ENCODE measurements around the gene TNPO3. TPM values are rescaled to one million over a fixed set of nuclear protein-coding genes. Genes with fewer than 3 reads are reported as not detected.
"Not testable (repeated sequence)": the region's sequence is repeated elsewhere in the genome, so short reads cannot be mapped to it uniquely, and the experiment has no call there.

Gene TNPO3
- total RNA-seq, 4 donors from 2014 or later, result 30.8 to 43.4 (median 34.4) TPM

DNA sequence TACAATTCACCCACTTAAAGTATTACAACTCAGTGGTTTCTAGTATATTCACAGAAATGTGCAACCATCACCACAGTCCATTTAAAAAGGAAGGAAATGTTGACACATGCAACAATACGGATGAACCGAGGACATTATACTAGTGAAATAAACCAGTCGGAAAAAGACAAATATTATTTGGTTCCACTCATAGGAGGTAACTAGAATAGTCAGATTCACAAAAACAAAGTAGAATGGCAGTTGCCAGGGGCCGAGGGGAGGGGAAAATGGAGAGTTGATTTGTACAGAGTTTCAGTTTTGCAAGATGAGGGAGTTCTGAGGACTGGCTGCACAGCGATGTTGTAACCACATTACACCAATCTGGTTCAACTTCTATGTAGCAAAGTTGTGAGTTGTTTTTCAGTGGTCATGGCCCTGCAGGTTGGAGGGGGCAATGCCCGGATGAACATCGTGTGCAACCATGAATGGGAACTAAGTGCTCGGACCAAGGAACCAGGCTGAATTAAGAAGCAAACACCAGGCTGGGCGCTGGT lies 17.6 kb upstream of the TNPO3 start:
- H3K27me3 ChIP-seq, result no peaks in the 10 kb centered on the region
- no peaks in the 10 kb centered on the region for H3K9me3 ChIP-seq
- no peak for TF ChIP-seq CTCF (IDR thresholded peaks at IDR 0.05)
- TF ChIP-seq POLR2AphosphoS5 (IDR thresholded peaks at IDR 0.05), result no peak
- no peak for TF ChIP-seq EP300 (IDR thresholded peaks at IDR 0.05)
- no peak for TF ChIP-seq POLR2A (IDR thresholded peaks at IDR 0.05)
- DNase-seq (ENCODE audit: low spot score in 2 of 2), result no peak
- no peaks in the 10 kb centered on the region for H3K4me1 ChIP-seq
- no peak overlapping the region for H3K4me3 ChIP-seq
- no peak overlapping the region for H3K27ac ChIP-seq
- H3K36me3 ChIP-seq, result no peaks in the 10 kb centered on the region
- WGBS, result 82% methylated on average over 9 of the region's 9 CpGs

GRCh38 chr7:129069021-129069420 lies 14.1 kb upstream of the TNPO3 start:
- H3K4me1 ChIP-seq, result no peaks in the 10 kb centered on the region
- no peak overlapping the region for H3K4me3 ChIP-seq
- H3K27me3 ChIP-seq, result no peaks in the 10 kb centered on the region
- no peak for DNase-seq (ENCODE audit: low spot score in 2 of 2)
- TF ChIP-seq CTCF (IDR thresholded peaks at IDR 0.05) (no peak), EP300 (IDR thresholded peaks at IDR 0.05) (no peak), POLR2AphosphoS5 (IDR thresholded peaks at IDR 0.05) (no peak), POLR2A (IDR thresholded peaks at IDR 0.05) (no peak)
- no peaks in the 10 kb centered on the region for H3K9me3 ChIP-seq
- no peak overlapping the region for H3K27ac ChIP-seq
- 79% methylated on average over 5 of the region's 5 CpGs for WGBS
- no peaks in the 10 kb centered on the region for H3K36me3 ChIP-seq

GRCh38 chr7:129067943-129068548 lies 13.1 kb upstream of the TNPO3 start:
- Histone ChIP-seq H3K4me1 (no peaks in the 10 kb centered on the region), H3K27me3 (no peaks in the 10 kb centered on the region), H3K36me3 (no peaks in the 10 kb centered on the region), H3K27ac (no peak overlapping the region), H3K4me3 (no peak overlapping the region), H3K9me3 (no peaks in the 10 kb centered on the region)
- no peak for DNase-seq (ENCODE audit: low spot score in 2 of 2)
- 94% methylated on average over 5 of the region's 5 CpGs for WGBS
- no peak for TF ChIP-seq EP300 (IDR thresholded peaks at IDR 0.05)
- TF ChIP-seq POLR2AphosphoS5 (IDR thresholded peaks at IDR 0.05), result no peak
- TF ChIP-seq POLR2A (IDR thresholded peaks at IDR 0.05), result no peak
- no peak for TF ChIP-seq CTCF (IDR thresholded peaks at IDR 0.05)

DNA sequence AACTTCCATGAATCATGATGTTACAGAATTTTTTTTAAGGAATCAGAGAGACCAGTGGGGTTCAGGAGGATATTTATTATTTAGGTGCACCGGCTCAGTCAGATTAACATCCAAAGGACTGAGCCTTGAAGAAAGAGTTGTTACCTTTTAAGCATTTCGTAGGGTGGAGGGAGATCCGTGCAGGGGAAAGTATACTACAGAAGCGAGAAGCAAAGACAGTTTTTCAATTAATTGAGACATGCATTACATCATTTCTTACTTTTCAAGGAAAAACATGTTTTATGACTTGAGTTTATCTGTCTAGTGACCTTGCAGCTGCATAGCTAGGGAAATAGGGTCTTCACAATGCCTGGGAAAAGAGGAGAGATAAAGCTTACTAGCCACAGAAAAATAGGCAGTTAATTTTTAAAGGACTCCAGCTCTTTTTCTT lies 12.2 kb upstream of the TNPO3 start:
- not testable (repeated sequence) for H3K27ac ChIP-seq; H3K36me3 ChIP-seq; H3K4me1 ChIP-seq; H3K27me3 ChIP-seq; DNase-seq (ENCODE audit: low spot score in 2 of 2); H3K9me3 ChIP-seq; H3K4me3 ChIP-seq
- WGBS, result 49% methylated on average over 4 of the region's 4 CpGs

DNA sequence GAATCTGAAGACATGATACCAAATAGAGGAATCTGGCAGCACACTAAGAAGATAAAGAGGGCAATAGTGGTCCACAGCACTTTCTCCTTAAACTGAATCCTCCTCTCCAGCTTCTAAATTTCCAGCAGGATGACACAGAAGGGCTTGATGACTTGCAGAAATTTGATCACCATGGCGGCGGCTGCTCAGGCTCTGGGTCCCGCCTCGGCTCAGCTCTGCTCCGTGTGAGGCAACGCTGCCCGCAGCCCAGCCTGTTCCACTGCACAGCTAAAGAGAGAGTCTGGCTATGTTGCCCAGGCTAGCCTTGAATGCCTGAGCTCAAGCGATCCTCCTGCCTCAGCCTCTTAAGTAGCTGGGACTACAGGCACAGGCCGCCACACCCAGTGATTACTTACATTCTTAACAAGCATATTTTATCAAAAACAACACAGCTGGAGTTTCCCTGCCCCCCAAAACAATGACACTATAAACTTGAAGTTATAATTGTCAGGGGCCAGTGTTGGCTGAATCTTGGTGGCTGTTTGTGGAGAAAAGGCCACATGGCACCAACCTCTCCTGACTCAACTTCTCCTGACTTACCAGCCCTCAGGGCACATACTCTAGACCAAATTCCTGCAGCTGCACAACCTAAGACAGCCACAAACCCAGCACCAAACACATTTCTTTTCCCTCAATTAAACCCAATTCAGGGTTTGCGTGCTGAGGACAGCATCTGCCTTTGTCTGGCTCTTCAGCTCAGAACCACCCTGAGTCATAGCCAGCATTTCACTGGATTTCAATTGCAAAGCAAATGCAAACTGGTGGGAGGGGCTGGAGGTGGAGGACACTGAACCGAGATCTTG lies 11.6 kb upstream of the TNPO3 start:
- H3K4me3 ChIP-seq, result no peak overlapping the region
- no peaks in the 10 kb centered on the region for H3K27me3 ChIP-seq
- H3K36me3 ChIP-seq, result no peaks in the 10 kb centered on the region
- H3K27ac ChIP-seq, result no peak overlapping the region
- H3K9me3 ChIP-seq, result no peaks in the 10 kb centered on the region
- DNase-seq (ENCODE audit: low spot score in 2 of 2), result no peak
- 83% methylated on average over 11 of the region's 11 CpGs for WGBS
- TF ChIP-seq CTCF (IDR thresholded peaks at IDR 0.05), result no peak
- TF ChIP-seq POLR2AphosphoS5 (IDR thresholded peaks at IDR 0.05), result no peak
- TF ChIP-seq EP300 (IDR thresholded peaks at IDR 0.05), result no peak
- no peak for TF ChIP-seq POLR2A (IDR thresholded peaks at IDR 0.05)
- no peaks in the 10 kb centered on the region for H3K4me1 ChIP-seq

All from suprapubic skin (tissue), 4 donors.